GM04503 (cell line): ENCODE data around the gene WWOX.

ENCODE experiments used
- DNase-seq: peaks from one replicate; pipeline ENCODE4 v3.0.0-alpha.2; 2012; ENCODE audit warnings: low read depth

WWOX gene

DNA sequence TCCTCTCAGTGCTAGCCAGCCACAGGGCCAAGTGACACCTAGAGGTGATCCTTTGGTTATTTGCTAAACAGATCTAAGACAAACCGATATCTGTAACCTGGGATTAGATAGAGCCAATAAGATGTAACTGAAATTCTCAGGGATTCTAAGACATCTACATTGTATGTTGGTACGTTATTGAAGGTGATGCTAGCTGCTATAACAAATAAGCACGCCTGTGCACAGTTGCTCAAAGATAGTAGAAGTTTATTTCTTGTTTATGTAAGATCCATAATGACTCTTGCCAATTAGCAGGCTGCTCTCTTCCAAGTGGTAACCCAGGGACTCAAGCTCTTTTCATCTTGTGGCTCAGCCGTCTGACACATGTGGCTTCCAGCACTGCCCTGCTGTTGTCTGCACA lies 370.3 kb downstream of the WWOX start:
- DNase-seq: no peak

DNA sequence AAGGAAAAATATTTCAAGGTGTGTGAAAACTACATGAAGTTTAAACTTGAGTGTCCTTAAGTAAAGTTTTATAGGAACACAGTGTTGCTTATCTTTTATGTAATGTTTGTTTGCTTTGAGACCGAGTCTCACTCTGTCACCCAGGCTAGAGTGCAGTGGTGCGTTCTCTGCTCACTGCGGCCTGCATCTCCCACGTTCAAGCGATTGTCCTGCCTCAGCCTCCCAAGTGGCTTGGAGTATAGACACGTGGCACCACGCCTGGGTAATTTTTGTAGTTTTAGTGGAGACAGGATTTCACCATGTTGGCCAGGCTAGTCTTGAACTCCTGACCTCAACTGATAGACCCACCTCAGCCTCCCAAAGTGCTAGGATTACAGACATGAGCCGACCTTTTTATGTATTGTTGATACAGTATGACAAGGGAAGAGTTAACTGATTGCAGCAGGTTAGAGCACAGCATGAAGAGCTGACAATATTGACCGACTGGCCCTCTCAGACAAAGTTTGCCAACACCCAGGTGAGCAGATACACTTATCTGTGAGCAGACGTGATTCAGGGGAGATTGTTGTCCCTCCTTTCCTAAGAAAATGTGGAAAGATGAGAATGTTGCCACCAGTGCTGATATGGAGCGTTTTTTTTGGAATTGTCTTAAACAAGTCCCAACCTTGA lies 373.7 kb downstream of the WWOX start:
- no peak for DNase-seq

GRCh38 chr16:78474762-78475161 lies 375.3 kb downstream of the WWOX start:
- no peak for DNase-seq

DNA sequence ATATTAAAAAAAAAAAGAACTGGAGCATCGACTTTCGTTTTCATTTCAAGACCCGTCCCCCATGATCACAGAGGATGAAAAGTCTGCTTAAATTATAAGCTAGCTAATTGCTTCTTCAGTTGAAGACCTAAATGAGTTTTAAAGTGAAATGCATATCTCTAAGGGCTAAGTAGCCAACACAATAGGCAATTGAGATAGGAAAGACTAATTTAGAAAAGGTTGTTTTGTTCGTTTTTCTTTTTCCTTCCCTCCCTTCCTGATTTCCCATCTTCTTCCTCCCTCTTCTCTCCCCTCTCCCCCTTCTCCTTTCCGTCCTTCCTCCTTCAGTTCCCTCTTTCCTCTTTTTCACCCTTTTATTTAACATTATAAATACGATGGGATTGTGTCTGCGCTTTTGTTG lies 377.2 kb downstream of the WWOX start:
- no peak for DNase-seq

- DNase-seq: no peak
Measured at GRCh38 chr16:78478267-78478861, 378.9 kb downstream of the WWOX start.

GRCh38 chr16:78479723-78480122 lies 380.3 kb downstream of the WWOX start:
- no peak for DNase-seq

DNA sequence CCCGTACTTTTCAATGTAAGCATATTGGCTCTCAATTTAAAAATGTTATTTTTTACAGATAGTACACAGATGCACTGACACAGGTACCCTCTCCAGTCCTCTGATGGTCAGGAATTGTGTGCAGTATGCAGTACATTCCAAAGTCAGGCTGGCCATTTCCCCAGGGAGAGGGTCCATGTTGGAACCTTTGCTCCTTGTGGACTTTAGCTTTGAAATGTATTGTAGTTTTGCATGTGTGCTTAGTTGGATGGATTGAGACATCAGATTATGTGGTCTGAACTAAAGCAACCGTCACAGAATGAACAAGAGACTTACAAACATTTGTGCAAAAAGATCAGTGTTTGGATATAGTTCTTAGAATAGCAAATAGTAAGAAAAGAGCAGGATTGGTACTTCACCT lies 381.1 kb downstream of the WWOX start:
- DNase-seq: no peak

GRCh38 chr16:78483124-78483992 lies 383.9 kb downstream of the WWOX start:
- DNase-seq: no peak

DNA sequence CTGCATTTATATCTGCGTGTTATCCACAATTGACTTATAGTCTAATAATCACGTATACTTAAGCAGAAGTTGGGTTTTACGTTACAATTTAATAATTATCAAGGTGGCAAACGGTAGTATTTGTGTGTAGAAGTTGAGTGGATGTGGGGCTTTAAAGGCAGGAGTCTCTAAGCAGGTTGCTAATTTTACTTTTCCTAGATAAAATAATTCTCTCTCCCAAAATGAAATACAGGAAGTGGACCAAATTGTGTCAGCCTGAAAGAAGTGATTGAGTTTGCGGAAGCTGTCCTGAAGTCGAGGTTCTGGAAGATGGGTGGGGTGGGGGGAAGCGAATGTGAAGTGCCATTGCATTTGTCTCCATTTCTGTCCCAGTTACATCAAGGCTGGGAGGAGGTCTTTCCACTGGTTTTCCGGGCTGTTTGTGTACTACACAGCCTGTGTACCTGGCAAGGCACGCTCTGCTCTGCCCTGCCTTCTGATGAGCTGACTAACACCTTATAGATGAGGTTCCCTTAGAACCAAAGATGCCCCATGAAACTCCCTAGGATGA lies 385.1 kb downstream of the WWOX start:
- DNase-seq: no peak

DNA sequence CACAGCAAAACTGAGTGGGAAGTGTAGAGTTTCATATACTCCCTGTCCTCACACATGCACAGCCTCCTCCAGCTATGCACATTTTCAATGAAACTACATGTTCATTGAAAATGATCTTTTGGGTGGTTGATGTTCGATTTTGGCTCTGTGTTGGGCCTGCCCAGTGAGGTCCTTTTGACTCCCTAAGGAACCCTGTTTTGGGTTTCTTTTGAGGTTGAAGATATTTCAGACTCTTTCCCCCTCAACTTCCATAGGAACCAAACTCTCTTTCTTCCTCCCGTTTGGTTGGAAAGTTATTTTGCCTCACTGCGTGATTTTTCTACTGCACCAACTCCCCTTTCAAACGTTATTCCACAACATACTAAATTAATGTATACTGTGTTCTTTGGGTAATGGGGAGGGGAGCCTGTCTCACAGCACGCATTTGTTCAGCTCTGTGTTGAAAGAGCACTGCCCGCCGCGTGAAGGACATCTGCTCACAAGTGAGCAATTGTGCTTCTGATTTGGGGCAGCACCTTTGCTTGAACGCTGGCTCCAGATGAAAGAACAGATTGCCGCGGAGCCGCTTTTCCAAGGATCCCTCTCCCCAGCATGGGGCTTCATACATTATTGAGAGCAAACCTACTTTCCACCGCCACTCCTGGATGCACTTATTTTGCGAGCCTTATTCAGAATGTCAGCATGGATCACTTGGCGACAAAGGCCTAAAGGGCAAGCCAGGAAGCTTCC lies 385.9 kb downstream of the WWOX start:
- no peak for DNase-seq

GRCh38 chr16:78485917-78486257 lies 386.4 kb downstream of the WWOX start:
- no peak for DNase-seq

DNA sequence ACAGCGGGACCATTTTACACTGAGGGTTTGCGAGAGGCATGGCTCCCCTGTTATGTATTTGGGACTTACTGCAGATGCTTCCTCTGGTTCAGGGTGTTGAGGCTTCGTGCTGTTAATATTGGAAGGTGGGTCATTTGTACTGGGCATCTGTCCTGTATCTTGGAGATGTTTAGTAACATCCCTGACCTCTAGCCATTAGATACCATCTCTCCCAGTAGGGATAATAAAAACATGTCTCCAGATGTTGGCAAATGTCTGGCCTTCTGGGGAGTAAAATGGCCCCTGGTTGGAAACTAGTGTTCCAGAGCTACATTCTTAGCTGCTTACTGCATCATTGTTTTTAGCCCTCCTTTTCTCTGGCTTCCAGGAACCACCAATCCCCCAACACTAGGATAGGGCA lies 388.0 kb downstream of the WWOX start:
- no peak for DNase-seq

GRCh38 chr16:78489072-78489471 lies 389.6 kb downstream of the WWOX start:
- no peak for DNase-seq

DNA sequence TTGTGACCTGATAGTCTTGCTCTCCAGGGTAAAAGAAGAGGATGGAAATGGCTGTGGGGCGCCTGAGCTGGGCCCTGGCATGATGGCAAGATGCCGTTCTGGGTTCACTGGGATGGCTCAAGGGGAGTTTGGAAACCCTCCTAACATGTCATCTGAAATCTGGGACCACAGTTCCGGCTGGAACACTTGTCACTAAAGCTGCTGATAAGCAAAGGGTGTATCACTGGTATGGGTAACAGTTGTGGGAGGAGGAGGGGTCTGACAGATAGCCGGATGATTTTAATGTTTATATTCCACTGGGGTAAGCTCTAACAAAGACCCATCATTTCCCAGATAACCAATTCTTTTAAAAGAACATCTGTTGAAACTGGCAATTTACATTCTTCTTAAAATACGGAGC lies 390.2 kb downstream of the WWOX start:
- DNase-seq: no peak

GRCh38 chr16:78490431-78490830 lies 391.0 kb downstream of the WWOX start:
- DNase-seq: no peak

DNA sequence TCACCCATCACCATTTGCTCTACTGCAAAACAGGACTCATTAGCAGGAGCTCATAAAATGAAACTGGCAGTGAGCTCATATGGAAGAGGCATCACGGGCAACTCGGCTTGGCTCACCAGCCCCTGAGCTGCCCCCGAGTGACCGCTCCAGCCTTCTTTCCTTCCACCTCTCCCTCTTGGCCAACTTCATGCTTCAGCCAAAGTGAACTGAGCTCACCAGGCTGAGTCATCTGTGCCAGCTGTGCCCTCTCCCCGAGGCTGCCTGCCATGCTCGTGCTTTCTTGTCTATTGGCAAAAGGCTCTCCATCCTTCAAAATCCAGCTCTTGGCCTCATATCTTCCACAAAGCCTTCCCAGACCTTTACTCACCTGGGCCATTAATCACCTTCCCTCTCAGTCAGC lies 391.4 kb downstream of the WWOX start:
- DNase-seq: no peak

- no peak for DNase-seq
Measured at GRCh38 chr16:78493573-78493972, 394.1 kb downstream of the WWOX start.

- no peak for DNase-seq
Measured at GRCh38 chr16:78494105-78494504, 394.7 kb downstream of the WWOX start.

GRCh38 chr16:78494674-78495073 lies 395.2 kb downstream of the WWOX start:
- no peak for DNase-seq

- DNase-seq: no peak
Measured at GRCh38 chr16:78496189-78496588, 396.7 kb downstream of the WWOX start.

- no peak for DNase-seq
Measured at GRCh38 chr16:78499399-78499798, 399.9 kb downstream of the WWOX start.

- DNase-seq: no peak
Measured at GRCh38 chr16:78500659-78501270, 401.3 kb downstream of the WWOX start.
